ENCODE data around the gene SHISAL1. TPM values are rescaled to one million over a fixed set of nuclear protein-coding genes. Genes with fewer than 3 reads are reported as not detected.

The SHISAL1 gene
- total RNA-seq, 2 experiments from 2014 or later, result not detected

- Histone ChIP-seq H3K27me3 (ENCODE audit: control insufficient read depth in 1 of 2, insufficient read depth in 2 of 2, low read length in 2 of 2) (peaks cover 50 to 71% of the 10 kb centered on the region in 2 experiments), H3K4me3 (ENCODE audit: low read length) (no peak overlapping the region), H3K27ac (ENCODE audit: low read depth in 1 of 2, low read length in 2 of 2) (no peak overlapping the region), H3K4me1 (ENCODE audit: insufficient read depth, low read length) (peaks cover 31% of the 10 kb centered on the region), H3K9me3 (ENCODE audit: control insufficient read depth in 1 of 2, insufficient read depth in 1 of 2, low read length in 2 of 2) (no peaks in the 10 kb centered on the region), H3K36me3 (ENCODE audit: insufficient read depth, low read length) (no peaks in the 10 kb centered on the region)
- ChIA-PET CTCF (no interaction called here), POLR2A (no interaction called here)
- H3K27me3 Mint-ChIP-seq, result peaks cover 60% of the 10 kb centered on the region
- DNase-seq (no peak), ATAC-seq (ENCODE audit: poor library complexity) (no peak)
- H3K36me3 Mint-ChIP-seq (ENCODE audit: low read depth), result no peaks in the 10 kb centered on the region
- H3K9me3 Mint-ChIP-seq, result no peaks in the 10 kb centered on the region
- TF ChIP-seq CTCF (IDR thresholded peaks at IDR 0.05), result no peak
- H3K4me3 Mint-ChIP-seq, result no peak overlapping the region
- no peak overlapping the region for H3K27ac Mint-ChIP-seq
- intact Hi-C loops (cut with DNase I, micrococcal nuclease), result no loop called here
- H3K4me1 Mint-ChIP-seq (ENCODE audit: low read depth), result peaks cover 14% of the 10 kb centered on the region
Measured at GRCh38 chr22:44330188-44330743, 17.5 kb upstream of the SHISAL1 start.

GRCh38 chr22:44329179-44329796, 16.5 kb upstream of the SHISAL1 start:
- no peak overlapping the region for H3K27ac Mint-ChIP-seq
- H3K27ac ChIP-seq (ENCODE audit: low read depth in 1 of 2, low read length in 2 of 2), result no peak overlapping the region
- peaks cover 31% of the 10 kb centered on the region for H3K4me1 ChIP-seq (ENCODE audit: insufficient read depth, low read length)
- H3K27me3 ChIP-seq (ENCODE audit: control insufficient read depth in 1 of 2, insufficient read depth in 2 of 2, low read length in 2 of 2), result peaks cover 52 to 70% of the 10 kb centered on the region in 2 experiments
- TF ChIP-seq CTCF (IDR thresholded peaks at IDR 0.05), result no peak
- ChIA-PET POLR2A (no interaction called here), CTCF (no interaction called here)
- no peak for DNase-seq
- H3K36me3 ChIP-seq (ENCODE audit: insufficient read depth, low read length), result no peaks in the 10 kb centered on the region
- H3K4me3 ChIP-seq (ENCODE audit: low read length), result no peak overlapping the region
- H3K4me3 Mint-ChIP-seq, result no peak overlapping the region
- H3K9me3 Mint-ChIP-seq, result no peaks in the 10 kb centered on the region
- H3K36me3 Mint-ChIP-seq (ENCODE audit: low read depth), result no peaks in the 10 kb centered on the region
- H3K4me1 Mint-ChIP-seq (ENCODE audit: low read depth), result peaks cover 14% of the 10 kb centered on the region
- no peak for ATAC-seq (ENCODE audit: poor library complexity)
- H3K27me3 Mint-ChIP-seq, result peaks cover 63% of the 10 kb centered on the region
- intact Hi-C loops (cut with DNase I, micrococcal nuclease), result no loop called here
- H3K9me3 ChIP-seq (ENCODE audit: control insufficient read depth in 1 of 2, insufficient read depth in 1 of 2, low read length in 2 of 2), result no peaks in the 10 kb centered on the region

- Mint-ChIP-seq H3K4me1 (ENCODE audit: low read depth) (peaks cover 14% of the 10 kb centered on the region), H3K9me3 (no peaks in the 10 kb centered on the region), H3K27ac (no peak overlapping the region), H3K27me3 (peaks cover 68% of the 10 kb centered on the region), H3K4me3 (no peak overlapping the region), H3K36me3 (ENCODE audit: low read depth) (no peaks in the 10 kb centered on the region)
- intact Hi-C loops (cut with DNase I, micrococcal nuclease), result no loop called here
- DNase-seq, result no peak
- ChIA-PET CTCF (no interaction called here), POLR2A (no interaction called here)
- Histone ChIP-seq H3K27ac (ENCODE audit: low read depth in 1 of 2, low read length in 2 of 2) (no peak overlapping the region), H3K27me3 (ENCODE audit: control insufficient read depth in 1 of 2, insufficient read depth in 2 of 2, low read length in 2 of 2) (peaks cover 55 to 65% of the 10 kb centered on the region in 2 experiments), H3K36me3 (ENCODE audit: insufficient read depth, low read length) (no peaks in the 10 kb centered on the region), H3K9me3 (ENCODE audit: control insufficient read depth in 1 of 2, insufficient read depth in 1 of 2, low read length in 2 of 2) (no peaks in the 10 kb centered on the region), H3K4me1 (ENCODE audit: insufficient read depth, low read length) (peaks cover 31% of the 10 kb centered on the region), H3K4me3 (ENCODE audit: low read length) (no peak overlapping the region)
- no peak for ATAC-seq (ENCODE audit: poor library complexity)
- TF ChIP-seq CTCF (IDR thresholded peaks at IDR 0.05), result no peak
Measured at GRCh38 chr22:44328762-44329161, 16.0 kb upstream of the SHISAL1 start.
